ENCODE results near the gene PRIM1.
"Not testable (repeated sequence)": the region's sequence is repeated elsewhere in the genome, so short reads cannot be mapped to it uniquely, and the experiment has no call there.

PRIM1 gene

GRCh38 chr12:56759263-56759908, 7.3 kb upstream of the PRIM1 start:
- no peak for DNase-seq

- no peak for DNase-seq
These were observed 6.7 kb upstream of the PRIM1 start for GRCh38 chr12:56758728-56759262.

DNA sequence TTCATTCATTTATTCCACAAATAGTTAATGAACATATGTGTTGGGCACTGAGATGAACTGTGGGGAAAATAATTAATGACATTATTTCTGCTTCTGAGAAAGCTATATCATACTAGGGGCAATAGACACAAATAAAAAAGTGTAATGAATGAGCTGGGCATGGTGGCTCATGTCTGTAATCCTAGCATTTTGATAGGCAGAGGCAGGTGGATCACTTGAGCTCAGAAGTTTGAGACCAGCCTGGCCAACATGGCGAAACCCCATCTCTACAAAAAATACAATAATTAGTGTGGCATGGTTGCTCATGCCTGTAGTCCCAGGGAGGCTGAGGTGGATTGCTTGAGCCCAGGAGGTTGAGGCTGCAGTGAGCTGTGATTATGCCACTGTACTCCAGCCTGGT, 5.8 kb upstream of the PRIM1 start:
- not testable (repeated sequence) for DNase-seq

DNA sequence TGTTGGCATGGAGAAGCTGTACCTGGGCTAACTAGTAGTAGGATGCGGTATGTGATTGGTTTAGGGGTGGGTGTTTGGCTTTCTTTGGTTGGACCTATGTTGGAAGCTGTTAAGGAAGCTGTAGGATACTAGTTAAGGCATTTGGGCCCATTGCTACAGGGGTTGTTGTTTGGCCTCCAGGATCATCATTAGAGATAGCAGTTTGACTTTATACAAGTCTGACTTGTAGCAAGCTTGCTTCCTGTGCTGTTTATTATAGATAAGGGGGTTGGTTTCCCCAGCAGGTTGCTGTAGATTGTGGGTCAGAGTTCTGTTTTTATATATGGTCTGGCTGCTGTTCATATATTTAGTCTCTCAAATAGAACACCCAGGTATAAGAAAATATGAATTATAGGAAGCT, 1.4 kb upstream of the PRIM1 start:
- DNase-seq, result no peak

DNA sequence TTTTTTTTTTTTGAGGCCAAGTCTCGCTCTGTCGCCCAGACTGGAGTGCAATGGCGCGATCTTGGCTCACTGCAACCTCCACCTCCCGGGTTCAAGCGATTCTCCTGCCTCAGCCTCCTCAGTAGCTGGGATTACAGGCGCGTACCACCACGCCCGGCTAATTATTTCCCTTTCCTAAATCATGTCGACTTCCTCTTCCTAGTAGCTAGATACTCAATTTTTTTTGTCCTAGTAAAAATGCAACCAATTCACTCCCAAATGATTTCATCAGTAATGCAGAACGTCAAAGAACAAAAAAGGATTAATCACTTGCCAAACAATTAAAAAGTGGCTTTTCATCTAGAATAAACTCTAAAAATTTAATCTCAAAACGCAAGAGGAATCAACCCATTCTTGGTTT, 1.5 kb downstream of the PRIM1 start:
- not testable (repeated sequence) for DNase-seq

DNA sequence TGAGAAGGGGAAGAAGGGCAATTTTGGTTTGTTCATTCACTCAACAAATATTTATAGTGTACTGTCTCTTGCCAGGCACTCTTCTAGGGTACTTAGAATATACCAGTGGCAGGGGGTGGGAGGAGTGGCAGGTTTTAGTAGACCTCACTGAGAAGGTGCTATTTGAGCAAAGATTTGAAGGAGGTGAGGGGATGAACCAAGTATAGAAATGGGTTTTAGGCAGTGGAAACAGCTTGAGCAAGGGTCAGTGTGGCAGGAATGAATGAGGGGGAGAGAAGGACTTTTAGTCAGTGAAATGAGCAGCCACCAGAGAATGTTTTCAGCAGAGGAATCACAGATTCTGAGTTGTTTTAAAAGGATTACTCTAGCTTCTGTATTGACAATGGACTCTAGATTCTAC, 2.3 kb downstream of the PRIM1 start:
- no peak for DNase-seq

GRCh38 chr12:56749359-56749758, 2.8 kb downstream of the PRIM1 start:
- DNase-seq, result no peak

GRCh38 chr12:56728139-56728861, 23.8 kb downstream of the PRIM1 start:
- no peak for DNase-seq

GRCh38 chr12:56726196-56726675, 25.9 kb downstream of the PRIM1 start:
- DNase-seq, result not testable (repeated sequence)

DNA sequence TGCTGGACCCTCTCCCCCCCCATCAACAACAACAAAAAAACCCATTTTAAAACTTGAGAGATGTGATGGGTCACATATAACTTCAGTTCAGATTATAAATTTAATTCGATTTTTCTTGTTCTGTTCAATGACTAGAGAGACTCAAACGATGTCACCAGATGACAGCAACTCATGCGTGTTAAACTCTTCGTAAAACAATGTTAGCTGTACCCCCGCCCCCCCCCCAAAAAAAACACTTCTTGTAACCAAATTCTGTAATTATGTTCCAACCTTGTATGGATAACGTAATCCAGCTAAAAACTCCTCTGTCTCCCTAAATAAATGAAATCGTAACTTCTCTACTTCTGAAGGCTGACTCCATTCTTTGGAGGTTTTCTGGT, 26.4 kb downstream of the PRIM1 start:
- no peak for DNase-seq

DNA sequence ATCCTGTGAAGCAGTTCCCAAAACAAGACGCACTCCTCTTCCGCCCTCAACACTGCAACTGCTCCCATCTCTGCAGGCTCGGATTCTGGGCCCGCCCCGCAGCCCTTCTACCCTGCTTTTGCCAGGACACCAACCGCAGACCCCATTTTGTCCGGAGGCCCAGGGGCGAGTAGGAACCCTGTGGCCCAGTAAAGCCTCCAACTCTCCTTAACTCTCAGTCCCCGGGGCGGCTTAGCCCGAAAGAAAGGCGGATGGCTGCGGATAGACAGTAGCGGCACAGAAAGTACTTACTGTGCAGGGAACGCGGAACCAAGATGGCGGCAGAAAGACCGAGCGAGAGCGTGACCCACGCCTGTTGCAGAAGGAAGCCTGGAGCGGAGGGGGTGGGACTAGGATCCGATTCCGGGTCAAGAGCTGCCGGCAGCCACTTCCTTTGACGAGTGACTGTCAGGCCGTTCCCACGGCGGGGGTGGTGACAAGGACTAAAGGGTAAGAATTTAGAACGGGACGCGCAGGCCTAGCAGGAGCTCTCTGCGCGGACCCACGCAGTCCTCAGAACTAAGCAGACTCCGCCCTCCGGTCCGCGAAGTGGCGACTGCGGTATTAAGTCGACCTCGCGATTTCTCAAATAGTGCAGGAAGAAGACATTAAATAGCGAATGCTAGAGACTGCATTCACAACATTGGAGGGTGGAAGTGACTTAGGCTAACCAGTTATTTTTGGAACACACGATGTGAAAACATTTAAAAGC, 27.0 kb downstream of the PRIM1 start, which contains the start of gene NACA:
NACA (minus strand) TSS at position 328 of the 751 bp plus-strand sequence. CDS start 778 bp downstream, outside the sequence.
- peak; percentile 97 for DNase-seq

DNA sequence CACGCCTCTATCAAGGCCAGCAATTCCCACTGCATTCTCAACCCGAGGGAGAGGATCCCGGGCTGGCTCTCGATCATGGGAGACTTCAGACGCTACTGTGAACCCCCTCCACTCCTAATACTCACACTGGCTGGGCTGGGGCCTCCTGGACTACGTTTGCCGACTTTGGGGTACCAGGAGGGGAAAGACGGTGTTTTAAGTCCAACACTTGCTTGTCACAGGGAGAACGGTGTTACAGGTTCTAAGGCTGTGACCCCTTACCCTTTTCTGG, 27.5 kb downstream of the PRIM1 start:
- DNase-seq, result no peak

- DNase-seq, result no peak
These were observed 28.0 kb downstream of the PRIM1 start for GRCh38 chr12:56723889-56724700.

DNA sequence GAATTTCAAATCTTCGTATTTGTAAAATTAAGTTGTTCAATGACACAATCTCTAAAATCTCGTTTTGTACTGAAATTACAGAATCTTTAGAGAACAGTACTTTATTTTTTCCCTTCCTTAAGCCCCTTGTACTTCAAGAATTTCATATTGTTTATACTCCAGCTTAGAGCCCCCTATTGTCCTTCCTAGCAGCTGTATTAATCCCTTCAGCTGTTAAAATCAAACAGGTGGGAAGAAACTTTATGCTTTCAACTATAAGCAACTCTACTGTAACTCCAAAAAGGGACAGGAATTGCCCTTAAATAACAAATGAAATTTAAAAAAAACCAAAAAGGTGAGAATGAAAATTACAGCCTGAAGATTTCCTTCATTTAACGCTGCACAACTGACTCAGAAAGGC, 28.8 kb downstream of the PRIM1 start:
- no peak for DNase-seq

GRCh38 chr12:56722832-56723231, 29.3 kb downstream of the PRIM1 start:
- no peak for DNase-seq

DNA sequence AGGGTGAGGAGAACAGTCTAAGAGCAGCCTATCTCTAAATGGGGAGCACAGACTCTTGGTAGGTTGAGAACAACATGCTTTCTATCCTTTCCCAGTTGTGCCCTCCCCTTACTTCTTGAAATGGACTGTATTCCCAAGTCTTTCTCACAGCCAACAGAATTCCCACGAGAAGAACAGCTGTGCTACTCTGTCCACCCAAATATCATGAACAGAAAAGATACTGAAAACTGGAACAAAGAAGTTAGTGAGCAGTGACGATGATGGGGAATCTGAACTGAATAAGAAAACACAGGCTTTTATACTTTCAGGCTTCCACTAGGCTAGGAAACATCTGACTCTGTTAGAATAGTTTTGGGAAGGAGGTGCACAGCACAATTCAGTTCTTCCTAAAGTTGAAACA, 30.4 kb downstream of the PRIM1 start:
- no peak for DNase-seq

DNA sequence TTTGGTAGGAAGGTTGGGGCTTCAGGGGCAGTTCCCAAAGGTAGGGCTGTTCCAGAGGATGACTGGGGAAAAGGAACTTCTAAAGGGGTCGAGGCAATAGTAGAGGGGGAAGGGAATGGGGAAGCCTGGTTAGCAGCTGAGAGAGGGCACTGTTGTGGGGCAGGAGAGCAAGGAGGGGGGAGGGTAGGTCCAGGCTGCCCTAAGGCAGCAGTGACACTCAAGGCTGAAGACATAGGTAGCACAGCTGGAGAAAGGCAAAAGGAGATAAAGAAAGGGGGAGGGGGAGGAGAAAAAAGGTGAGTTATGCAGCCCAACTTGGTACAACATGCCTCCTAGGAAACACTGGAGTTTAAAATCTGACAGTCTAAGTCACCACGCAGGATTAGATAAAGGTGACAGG, 30.9 kb downstream of the PRIM1 start:
- no peak for DNase-seq

DNA sequence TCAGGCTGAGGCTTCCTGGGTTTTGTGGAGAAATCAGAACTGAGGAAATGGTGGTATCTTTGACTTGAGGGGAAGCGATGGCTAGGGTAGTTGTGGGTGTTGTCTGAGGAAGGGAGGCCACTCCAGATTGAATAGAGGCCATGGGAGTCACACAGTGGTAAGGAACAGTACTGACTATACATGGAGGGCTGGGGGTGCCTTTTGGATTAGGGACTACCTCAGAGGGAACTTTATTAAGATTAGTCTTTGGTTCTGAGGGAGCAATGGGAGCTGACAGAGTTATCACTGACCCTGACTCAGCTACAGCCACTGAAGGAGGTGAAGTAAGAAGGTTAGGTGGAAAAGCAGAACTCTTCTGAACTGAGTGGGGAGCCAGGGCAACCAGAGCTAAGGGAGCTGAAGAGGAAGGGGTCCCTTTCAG, 31.4 kb downstream of the PRIM1 start:
- no peak for DNase-seq

DNA sequence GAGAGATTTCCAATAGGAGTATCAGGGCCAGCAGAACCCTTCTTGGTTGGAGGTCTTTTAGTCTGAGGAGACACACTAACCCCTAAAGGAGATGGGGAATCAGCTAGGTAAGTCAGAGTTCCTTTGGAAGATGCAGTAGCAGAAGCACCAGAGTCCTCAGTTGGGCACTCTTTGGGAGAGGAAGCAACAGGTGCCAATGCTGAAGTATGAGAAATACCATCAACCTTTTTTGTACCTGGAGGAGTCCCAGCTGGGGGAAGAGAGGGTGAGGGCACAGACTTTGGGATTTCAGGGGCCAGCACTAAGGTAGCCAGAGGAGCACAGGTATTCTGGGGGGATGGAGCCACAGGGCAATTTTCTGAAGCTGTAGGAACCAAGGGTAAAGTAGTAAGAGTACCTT, 33.1 kb downstream of the PRIM1 start:
- DNase-seq, result no peak

DNA sequence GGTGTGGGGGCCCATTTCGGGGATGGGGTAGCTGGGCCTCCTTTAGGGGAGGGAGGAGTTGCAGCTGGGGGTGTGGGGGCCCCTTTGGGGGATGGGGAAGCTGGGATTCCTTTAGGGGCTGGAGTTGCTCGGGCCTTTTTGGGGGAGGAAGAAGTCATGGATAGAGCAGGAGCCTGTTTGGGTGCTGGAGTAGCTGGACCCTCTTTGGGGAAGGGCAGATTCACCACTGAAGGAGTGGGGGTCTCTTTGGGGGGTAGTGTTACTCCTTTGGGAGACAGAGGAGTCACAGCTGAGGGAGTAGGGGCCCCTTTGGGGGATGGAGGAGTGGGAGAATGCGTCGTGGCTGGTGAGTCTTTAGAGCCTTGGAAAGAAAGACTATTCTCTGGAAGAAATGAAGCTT, 33.5 kb downstream of the PRIM1 start:
- DNase-seq, result no peak

- no peak for DNase-seq
These were observed 34.0 kb downstream of the PRIM1 start for GRCh38 chr12:56718149-56718548.

- no peak for DNase-seq
These were observed 34.9 kb downstream of the PRIM1 start for GRCh38 chr12:56716933-56717880.

Data from retina (tissue), 1 donor.